NCI-H345 treated with DMSO at 0.1 percent for 48 hours (cell line): ENCODE results near the gene MMP11.

ENCODE experiments used
- DNase-seq: peaks from one replicate; lab custom pipeline; 2025; ENCODE audit not compliant: unreplicated experiment; lab: John Stamatoyannopoulos, UW

The MMP11 gene

GRCh38 chr22:23780146-23780748 is 7.6 kb downstream of the MMP11 start:
- no peak for DNase-seq

GRCh38 chr22:23781065-23781464 is 8.4 kb downstream of the MMP11 start:
- DNase-seq, result no peak

DNA sequence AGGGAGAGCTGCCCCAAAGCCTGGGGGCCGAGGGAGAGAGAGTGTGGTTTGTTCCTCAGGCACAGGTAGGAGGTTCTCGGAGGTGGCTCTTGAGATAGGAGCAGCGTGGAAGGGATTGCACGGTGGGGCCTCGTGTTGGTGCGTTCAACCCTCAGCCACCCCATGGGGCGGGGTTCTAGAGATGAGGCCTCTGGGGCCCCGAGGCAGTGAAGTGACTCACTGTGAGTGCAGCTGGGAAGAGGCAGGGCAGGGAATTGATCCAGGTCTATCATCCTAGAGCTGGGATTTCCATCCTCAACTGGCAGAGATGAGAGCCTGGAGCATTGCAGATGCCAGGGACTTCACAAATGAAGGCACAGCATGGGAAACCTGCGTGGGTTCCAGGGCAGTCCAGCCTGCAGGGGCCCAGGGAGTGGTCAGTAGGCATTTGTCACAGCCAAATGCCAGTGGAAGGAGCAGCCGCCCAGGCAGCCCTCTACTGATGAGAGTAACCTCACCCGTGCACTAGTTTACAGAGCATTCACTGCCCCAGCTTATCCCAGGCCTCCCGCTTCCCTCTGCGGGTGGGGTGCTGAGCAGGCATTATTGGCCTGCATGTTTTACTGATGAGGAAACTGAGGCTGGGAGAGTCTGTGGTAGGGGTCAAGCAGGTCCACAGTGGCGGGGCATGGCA is 9.0 kb downstream of the MMP11 start:
- no peak for DNase-seq

DNA sequence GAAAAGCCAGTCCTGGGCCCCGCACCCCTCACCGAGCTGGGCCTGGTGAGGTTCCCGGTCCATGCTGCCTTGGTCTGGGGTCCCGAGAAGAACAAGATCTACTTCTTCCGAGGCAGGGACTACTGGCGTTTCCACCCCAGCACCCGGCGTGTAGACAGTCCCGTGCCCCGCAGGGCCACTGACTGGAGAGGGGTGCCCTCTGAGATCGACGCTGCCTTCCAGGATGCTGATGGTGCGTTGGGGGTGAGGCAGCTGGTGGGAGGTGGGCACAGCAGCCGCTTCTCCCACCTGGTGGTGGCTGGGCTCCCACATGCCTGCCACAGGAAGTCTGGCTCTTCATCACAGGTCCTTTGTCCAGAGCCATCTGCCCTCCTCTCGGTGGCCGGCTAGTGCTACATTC is 9.6 kb downstream of the MMP11 start:
- no peak for DNase-seq

DNA sequence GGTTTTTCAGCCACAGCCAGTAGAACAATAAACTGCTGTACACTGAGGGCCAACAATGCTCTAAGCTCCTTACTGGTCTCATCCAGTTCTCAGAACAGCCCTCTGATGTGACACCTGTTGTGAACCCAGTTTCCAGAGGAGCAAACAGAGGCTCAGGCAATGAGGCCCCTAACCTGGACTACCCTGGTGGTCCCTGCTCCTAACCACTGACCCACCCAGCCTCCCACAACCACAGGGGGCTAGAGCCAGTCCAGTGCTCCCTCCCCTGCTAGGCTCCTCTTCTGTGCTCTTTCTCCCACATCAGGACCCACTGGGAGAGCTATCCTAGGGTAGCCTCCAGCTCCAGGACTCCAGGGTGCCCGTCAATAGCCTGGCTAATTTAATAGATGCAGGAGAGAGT is 10.1 kb downstream of the MMP11 start:
- DNase-seq, result no peak

DNA sequence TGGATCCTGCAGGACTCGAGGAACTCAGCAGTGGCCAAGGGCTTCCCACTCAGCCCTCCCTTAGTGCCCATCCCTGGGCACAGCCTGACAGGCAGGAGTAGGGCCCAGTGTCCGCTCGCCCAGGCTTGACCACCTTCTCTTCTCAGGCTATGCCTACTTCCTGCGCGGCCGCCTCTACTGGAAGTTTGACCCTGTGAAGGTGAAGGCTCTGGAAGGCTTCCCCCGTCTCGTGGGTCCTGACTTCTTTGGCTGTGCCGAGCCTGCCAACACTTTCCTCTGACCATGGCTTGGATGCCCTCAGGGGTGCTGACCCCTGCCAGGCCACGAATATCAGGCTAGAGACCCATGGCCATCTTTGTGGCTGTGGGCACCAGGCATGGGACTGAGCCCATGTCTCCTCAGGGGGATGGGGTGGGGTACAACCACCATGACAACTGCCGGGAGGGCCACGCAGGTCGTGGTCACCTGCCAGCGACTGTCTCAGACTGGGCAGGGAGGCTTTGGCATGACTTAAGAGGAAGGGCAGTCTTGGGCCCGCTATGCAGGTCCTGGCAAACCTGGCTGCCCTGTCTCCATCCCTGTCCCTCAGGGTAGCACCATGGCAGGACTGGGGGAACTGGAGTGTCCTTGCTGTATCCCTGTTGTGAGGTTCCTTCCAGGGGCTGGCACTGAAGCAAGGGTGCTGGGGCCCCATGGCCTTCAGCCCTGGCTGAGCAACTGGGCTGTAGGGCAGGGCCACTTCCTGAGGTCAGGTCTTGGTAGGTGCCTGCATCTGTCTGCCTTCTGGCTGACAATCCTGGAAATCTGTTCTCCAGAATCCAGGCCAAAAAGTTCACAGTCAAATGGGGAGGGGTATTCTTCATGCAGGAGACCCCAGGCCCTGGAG is 10.9 kb downstream of the MMP11 start:
- no peak for DNase-seq

- no peak for DNase-seq
Measured at GRCh38 chr22:23784215-23784732, 11.6 kb downstream of the MMP11 start.

DNA sequence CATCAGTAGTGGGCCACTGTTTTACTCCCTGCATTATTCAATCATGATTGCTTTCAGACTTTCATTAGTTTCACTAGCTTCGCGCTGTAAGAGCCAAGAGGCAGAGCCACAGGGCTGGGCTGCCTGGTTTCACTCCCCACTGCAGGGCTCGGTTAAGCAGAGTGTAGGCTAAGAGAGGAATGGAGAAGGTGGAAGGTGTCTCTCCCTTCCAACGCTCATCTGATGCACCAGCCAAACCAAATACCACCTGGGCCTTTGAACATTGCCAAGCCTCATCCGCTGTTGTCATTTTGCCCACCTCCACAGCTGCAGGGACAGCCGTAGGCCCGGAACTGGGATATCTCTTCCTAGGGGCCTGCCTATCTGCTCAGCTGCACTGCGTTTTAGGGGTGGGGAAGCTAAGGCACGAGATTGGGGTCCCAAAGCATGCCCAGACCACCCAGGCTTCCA is 13.6 kb downstream of the MMP11 start:
- DNase-seq, result no peak

GRCh38 chr22:23786752-23787599 is 14.3 kb downstream of the MMP11 start, which contains the start of gene SMARCB1:
Gene SMARCB1, plus strand, starts transcription at chr22:23786966. Its CDS starts 204 bp downstream, at chr22:23787170.
- peak; percentile 87 for DNase-seq

GRCh38 chr22:23787600-23787896 is 14.9 kb downstream of the MMP11 start:
- peak; percentile 87 for DNase-seq

DNA sequence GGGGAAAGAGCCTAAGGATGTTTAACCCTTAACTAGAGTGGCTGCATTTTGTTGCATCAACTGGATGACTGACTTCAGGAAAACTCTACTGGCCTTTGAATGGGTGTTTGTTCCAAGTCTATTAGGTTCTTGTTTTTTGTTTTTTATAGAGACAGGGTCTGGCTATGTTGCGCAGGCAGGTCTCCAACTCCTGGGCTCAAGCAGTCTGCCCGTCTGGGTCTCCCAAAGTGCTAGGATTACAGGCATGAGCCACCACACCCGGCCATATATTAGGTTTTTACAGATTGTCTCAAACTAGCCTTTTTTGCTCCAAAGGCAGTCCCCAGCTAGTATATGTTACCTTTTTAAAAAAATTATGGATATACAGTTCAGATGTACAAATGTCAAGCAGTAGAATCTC is 15.3 kb downstream of the MMP11 start:
- no peak for DNase-seq

- peak; percentile 38 for DNase-seq
Measured at GRCh38 chr22:23789121-23789520, 16.5 kb downstream of the MMP11 start.

GRCh38 chr22:23789638-23790037 is 17.0 kb downstream of the MMP11 start:
- no peak for DNase-seq

GRCh38 chr22:23790819-23791737 is 18.4 kb downstream of the MMP11 start:
- DNase-seq, result no peak

DNA sequence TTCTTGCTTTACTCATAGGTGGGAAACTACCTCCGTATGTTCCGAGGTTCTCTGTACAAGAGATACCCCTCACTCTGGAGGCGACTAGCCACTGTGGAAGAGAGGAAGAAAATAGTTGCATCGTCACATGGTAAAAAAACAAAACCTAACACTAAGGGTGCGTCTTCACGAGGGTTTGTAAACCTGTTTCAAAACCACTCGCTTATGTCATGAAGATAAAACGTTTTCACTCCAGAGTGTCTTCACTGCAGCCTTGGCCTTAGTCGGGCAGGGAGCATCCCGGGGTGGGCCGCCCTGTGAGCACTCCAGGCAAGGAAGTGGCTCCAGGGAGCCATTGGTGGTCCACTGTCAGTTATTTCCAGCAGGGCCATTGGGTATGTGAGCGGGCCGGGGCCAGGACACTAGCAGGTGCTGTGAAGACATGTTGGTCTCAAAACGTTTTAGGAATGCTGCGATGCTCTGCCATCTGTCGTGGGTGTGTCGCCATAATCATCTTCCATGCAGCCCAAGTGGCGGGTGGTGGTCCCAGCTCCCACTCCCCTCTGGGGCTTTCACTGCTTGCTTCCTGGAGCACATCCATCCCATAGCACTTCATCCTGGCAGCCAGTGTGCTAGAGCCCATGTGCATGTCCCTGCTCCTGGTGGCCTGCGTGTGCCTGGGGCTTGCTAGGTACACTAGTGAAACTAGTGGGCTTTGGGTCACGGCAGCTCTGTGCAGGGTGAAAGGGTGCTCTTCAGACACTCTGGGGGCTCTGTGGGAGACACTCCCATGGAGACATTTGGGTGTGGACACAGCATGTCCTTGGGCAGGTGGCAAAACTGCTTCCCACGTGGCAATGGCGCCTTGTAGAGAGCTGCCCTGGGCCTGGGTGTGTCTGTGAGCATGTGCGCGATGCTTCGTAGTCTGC is 19.3 kb downstream of the MMP11 start:
- no peak for DNase-seq

DNA sequence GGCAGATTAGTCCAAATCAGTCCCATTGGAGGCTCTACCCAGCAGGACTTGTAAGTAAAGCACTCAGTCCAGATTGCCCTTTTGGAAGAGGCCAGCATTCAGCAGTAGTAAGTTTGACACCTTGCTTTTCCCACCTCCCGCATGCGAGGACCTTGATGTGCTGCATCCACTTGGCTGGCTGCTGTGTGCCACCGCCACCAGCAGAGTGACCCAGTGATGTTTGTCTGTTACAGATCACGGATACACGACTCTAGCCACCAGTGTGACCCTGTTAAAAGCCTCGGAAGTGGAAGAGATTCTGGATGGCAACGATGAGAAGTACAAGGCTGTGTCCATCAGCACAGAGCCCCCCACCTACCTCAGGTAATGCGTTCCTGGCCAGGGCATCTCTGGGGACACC is 20.7 kb downstream of the MMP11 start:
- DNase-seq, result no peak

DNA sequence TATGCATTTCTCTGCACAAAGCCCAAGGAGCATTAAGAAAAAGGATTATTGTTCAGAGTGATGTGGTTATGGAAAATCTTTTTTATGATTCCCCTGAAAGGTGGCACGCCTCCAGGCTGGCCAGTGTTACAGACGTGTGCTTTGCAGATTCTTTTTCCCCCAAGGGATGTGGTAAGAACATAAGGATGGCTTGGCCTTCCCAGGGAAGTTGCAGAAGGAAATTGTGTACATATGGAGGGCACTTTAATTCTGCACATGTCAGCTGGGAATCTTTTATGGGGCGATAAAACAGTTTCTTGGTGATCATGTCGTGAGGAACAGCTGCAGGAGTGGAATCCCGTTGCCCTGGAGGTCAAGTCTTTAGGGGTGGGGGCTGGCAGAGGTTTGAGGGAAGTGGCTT is 23.8 kb downstream of the MMP11 start:
- DNase-seq, result no peak

DNA sequence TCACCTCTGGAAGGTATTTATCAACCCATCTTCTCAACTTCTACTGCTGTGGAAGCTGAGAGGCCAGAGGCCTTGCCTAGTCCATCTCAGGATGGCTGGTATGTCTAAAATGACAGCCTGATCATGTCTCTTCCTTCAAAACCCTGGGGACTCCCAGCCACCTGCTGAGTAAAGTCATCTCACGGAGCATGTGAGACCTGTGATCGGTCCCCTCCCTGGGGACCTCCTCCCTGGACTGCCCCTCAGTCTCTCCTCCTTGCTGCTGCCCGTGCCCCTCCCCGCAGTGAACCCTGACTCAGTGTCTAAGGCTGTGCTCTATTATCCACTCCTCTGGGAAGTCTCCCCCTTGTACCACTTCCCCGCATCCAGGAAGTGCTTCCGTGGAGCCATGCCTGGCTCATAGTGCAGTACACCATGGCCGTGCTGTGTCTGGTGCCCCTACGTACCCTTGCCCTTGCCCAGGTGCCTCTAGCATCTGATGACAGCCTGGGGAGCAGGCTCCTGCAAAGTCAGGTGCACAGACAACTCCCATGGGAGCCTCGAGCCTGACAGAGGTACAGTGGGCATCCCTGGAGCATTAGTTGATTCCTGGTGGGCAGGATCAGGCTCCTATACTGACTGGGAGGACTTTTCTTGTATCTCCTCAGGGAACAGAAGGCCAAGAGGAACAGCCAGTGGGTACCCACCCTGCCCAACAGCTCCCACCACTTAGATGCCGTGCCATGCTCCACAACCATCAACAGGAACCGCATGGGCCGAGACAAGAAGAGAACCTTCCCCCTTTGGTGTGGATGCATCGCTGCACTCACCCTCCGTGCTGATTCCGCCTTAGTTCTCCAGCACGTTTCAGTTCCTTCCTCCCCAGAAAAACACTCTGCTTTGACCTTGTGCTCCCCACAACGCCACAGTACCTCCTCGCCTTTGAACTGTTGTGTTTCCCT is 27.9 kb downstream of the MMP11 start:
- no peak for DNase-seq
